ENCODE measurements around the gene PSTK.

DNA sequence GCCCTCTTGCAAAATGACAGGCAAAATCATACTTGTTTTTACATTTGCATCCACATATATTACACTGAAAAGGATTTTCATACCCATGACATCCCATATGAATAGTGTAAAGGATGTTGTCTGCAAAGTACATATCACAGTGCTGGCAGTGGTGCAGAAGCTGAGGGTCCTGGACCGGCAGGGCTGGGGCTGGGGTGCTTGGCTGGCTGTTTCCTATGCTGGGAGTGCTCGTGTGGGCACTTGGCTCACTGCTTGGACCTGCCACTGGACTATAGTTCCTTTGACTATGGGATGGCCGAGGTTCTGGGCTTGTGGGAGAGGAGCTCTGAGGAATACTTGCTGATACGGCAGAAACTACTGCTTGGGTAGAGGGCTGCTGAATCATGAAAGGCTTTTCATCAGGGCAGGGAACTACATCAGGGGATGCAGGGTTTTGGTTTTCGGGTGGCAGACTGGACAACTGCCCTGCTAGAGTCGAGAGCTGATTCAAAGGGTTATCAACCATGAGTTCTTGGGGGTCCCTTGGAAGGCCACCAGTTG lies 13.7 kb downstream of the PSTK start:
- TF ChIP-seq, protein P1, sequence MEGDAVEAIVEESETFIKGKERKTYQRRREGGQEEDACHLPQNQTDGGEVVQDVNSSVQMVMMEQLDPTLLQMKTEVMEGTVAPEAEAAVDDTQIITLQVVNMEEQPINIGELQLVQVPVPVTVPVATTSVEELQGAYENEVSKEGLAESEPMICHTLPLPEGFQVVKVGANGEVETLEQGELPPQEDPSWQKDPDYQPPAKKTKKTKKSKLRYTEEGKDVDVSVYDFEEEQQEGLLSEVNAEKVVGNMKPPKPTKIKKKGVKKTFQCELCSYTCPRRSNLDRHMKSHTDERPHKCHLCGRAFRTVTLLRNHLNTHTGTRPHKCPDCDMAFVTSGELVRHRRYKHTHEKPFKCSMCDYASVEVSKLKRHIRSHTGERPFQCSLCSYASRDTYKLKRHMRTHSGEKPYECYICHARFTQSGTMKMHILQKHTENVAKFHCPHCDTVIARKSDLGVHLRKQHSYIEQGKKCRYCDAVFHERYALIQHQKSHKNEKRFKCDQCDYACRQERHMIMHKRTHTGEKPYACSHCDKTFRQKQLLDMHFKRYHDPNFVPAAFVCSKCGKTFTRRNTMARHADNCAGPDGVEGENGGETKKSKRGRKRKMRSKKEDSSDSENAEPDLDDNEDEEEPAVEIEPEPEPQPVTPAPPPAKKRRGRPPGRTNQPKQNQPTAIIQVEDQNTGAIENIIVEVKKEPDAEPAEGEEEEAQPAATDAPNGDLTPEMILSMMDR (IDR thresholded peaks at IDR 0.05; ENCODE audit: poor library complexity) = no peak
- TF ChIP-seq EZH2phosphoT487 (IDR thresholded peaks at IDR 0.05; ENCODE audit: low read depth, severe bottlenecking, unreplicated experiment) = no peak
